ENCODE results near the gene ADAP1.

DNA sequence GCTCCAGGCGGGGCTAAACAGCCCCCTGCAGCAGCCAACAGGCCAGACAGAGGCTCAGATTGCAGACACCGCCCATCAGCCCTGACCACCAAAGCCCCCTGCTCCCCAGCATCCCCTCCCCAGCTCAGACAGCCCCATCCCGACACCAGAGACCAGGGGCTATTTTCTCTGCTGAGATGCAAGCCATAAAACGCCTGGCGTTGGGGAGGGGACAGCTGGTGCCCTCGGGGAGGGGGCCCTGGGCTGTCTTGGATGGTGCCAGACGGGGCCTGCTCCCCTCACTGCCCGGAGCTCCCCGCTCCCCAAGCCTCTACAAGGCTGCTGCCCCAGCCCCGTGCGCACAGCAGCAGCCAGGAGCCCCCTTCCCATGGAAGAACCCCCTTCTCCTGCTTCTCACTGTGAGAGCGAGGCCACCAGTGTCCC is 46.3 kb downstream of the ADAP1 start:
- no peak for TF ChIP-seq POLR2A (IDR thresholded peaks at IDR 0.05)
- TF ChIP-seq, protein P1, sequence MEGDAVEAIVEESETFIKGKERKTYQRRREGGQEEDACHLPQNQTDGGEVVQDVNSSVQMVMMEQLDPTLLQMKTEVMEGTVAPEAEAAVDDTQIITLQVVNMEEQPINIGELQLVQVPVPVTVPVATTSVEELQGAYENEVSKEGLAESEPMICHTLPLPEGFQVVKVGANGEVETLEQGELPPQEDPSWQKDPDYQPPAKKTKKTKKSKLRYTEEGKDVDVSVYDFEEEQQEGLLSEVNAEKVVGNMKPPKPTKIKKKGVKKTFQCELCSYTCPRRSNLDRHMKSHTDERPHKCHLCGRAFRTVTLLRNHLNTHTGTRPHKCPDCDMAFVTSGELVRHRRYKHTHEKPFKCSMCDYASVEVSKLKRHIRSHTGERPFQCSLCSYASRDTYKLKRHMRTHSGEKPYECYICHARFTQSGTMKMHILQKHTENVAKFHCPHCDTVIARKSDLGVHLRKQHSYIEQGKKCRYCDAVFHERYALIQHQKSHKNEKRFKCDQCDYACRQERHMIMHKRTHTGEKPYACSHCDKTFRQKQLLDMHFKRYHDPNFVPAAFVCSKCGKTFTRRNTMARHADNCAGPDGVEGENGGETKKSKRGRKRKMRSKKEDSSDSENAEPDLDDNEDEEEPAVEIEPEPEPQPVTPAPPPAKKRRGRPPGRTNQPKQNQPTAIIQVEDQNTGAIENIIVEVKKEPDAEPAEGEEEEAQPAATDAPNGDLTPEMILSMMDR (IDR thresholded peaks at IDR 0.05): no peak
- TF ChIP-seq POLR2AphosphoS5 (IDR thresholded peaks at IDR 0.05): no peak
- TF ChIP-seq EP300 (IDR thresholded peaks at IDR 0.05; ENCODE audit: low read depth): no peak

Data from transverse colon (tissue), 4 donors.